Activated naive CD4-positive, alpha-beta T cell treated with Interleukin-2 at 50 U/mL for 16 hours (primary cell): ENCODE results near the gene TAS2R38.
"Not testable (repeated sequence)": the region's sequence is repeated elsewhere in the genome, so short reads cannot be mapped to it uniquely, and the experiment has no call there.

Experiments used
- DNase-seq: peaks from one replicate; pipeline ENCODE4 v3.0.0-alpha.2; 2020

The TAS2R38 gene

GRCh38 chr7:141973673-141974072 lies at the start of gene TAS2R38:
Gene TAS2R38 (minus strand): TSS chr7:141973773. CDS start chr7:141973689, 84 bp downstream.
- DNase-seq, result no peak

GRCh38 chr7:142018154-142018553 lies 44.6 kb upstream of the TAS2R38 start:
- DNase-seq, result no peak

DNA sequence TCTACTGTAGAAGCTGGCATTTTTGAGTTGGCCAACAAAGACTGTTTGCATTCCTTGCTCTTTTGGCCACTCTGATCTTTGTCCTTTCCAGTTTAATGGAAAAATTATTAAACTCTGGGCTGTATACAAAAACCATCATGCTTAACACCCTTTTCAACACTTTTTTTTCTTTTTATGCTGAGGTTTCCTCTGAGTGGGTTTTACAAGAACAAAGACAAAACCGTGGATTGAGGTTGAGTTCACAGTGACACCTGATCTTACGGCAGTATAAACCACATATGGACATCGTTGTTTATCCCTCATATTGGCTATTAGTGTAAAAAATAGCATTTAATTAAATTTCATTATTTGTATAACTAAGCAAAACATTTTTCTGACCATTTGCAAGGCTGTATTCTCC lies 43.9 kb upstream of the TAS2R38 start:
- DNase-seq, result no peak

- no peak for DNase-seq
These were observed 39.4 kb upstream of the TAS2R38 start for GRCh38 chr7:142012825-142013511.

- no peak for DNase-seq
These were observed 37.5 kb upstream of the TAS2R38 start for GRCh38 chr7:142010952-142011548.

- no peak for DNase-seq
These were observed 35.6 kb upstream of the TAS2R38 start for GRCh38 chr7:142009187-142009586.

- no peak for DNase-seq
These were observed 33.0 kb upstream of the TAS2R38 start for GRCh38 chr7:142006577-142006976.

DNA sequence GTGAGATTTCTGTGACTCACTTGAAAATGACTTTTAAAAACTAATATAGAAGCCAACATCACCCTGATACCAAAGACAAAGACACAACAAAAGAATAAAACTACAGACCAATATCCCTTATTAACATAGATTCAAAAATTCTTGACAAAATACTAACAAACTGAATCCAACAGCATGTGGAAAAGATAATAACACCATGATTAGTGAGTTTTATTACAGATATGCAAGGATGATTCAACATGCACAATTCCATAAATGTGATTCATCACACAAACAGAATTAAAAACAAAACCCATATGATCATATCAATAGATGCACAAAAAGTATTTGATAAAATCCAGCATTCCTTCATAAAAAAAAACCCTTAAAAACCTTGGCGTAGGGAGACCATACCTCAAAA lies 28.6 kb upstream of the TAS2R38 start:
- no peak for DNase-seq

- no peak for DNase-seq
These were observed 27.7 kb upstream of the TAS2R38 start for GRCh38 chr7:142001163-142001874.

- DNase-seq, result no peak
These were observed 26.7 kb upstream of the TAS2R38 start for GRCh38 chr7:142000244-142000643.

DNA sequence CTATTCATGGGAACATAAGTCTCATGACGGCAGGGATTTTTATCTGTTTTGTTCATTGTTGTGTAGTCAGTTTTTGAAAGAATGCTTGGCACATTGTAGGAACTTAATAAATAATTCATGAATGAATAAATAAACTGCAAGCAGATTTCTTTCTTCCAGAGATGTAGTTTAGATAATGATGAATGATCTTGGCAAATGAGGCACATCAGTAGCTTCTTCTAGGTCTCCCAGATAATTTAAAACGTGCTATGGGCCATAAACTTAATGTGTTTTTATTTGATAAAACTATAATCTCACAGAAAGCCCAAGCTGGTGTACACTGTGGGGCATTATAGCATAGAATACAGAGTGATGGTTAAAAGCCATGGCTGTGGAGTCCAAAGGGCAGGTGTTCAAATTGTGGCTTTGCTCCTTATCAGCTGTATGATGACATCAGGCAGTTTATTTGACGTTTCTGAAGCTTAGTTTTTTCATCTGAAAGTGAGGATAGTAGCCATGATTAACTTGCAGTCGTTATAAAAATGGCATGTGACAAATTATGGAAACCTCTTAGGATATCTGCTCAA lies 25.6 kb upstream of the TAS2R38 start:
- DNase-seq, result no peak

GRCh38 chr7:141993354-141993753 lies 19.8 kb upstream of the TAS2R38 start:
- no peak for DNase-seq

- no peak for DNase-seq
These were observed 19.1 kb upstream of the TAS2R38 start for GRCh38 chr7:141992688-141993087.

DNA sequence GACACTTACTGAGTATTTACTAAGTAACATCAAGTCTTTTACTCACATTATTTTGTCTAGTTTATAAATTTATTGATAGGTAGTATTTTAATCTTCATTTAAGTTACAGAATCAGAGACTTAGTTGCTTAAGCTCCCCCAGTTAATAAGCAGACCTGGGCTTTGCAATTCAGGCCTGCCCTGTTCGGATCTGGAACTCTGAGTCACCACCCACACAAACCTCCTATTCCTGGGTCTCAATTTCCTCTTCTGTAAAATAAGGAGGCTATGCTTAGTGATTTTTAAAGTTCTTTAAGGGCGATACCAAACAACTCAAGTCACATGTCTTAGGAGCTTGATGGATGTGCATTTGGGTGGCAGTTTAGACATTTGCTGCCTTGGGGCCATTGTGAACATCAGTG lies 18.6 kb upstream of the TAS2R38 start:
- DNase-seq, result no peak

- no peak for DNase-seq
These were observed 17.6 kb upstream of the TAS2R38 start for GRCh38 chr7:141991140-141991539.

- DNase-seq, result no peak
These were observed 16.6 kb upstream of the TAS2R38 start for GRCh38 chr7:141990011-141990725.

DNA sequence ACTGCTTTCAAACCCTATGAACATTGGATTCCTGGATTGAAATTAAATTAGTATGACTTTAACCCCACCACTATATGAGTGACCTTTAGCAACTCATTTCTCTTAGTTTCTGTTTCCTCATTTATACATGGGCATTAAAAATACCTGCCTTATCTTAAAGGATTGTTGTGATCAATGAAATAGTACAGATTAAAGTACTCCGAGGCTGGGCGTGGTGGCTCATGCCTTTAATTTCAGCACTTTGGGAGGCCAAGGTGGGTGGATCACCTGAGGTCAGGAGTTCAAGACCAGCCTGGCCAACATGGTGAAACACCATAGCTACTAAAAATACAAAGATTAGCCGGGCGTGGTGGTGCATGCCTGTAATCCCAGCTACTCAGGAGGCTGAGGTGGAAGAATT lies 14.2 kb upstream of the TAS2R38 start:
- DNase-seq, result not testable (repeated sequence)

GRCh38 chr7:141986923-141987322 lies 13.3 kb upstream of the TAS2R38 start:
- no peak for DNase-seq

GRCh38 chr7:141985926-141986325 lies 12.4 kb upstream of the TAS2R38 start:
- DNase-seq, result not testable (repeated sequence)

DNA sequence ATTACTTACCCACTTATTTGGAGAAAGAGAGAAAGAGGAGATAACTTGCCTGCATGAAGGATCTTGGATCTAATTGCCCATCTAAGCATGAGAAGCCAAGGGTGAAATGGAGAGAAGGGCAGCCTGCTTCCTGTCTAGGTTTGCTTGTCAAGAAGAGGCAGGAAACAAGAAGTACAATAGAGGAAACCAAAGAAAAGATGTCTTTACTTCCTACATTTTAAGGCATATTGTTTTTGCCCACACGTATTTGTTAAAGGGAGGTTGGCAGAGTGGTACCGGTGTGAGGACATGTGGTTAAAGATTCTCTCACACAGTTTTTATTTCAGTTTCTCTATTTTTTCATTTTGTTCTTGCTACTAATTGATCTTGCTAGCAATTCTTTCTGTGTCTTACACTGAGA lies 6.0 kb upstream of the TAS2R38 start:
- no peak for DNase-seq

GRCh38 chr7:141978351-141978750 lies 4.8 kb upstream of the TAS2R38 start:
- DNase-seq, result no peak

- no peak for DNase-seq
These were observed 3.1 kb upstream of the TAS2R38 start for GRCh38 chr7:141976524-141977245.
